GM12873 (cell line): Measurements from ENCODE around the gene CHIC2.

ENCODE experiments used
- CTCF ChIP-seq: IDR thresholded peaks from 2 replicates; pipeline ENCODE4 v1.5.1; 2012; ENCODE audit warnings: low read depth, mild to moderate bottlenecking, moderate library complexity, low read length, control low read depth; ENCODE audit not compliant: insufficient read depth; ENCODE audit errors: missing control alignments

The CHIC2 gene

GRCh38 chr4:54076673-54077072 is 12.3 kb upstream of the CHIC2 start:
- TF ChIP-seq CTCF: no peak

- TF ChIP-seq CTCF: no peak
These were observed 10.0 kb upstream of the CHIC2 start for GRCh38 chr4:54074381-54074780.

GRCh38 chr4:54073271-54073880 is 9.0 kb upstream of the CHIC2 start:
- TF ChIP-seq CTCF: no peak

GRCh38 chr4:54067166-54067565 is 2.8 kb upstream of the CHIC2 start:
- no peak for TF ChIP-seq CTCF

- no peak for TF ChIP-seq CTCF
These were observed 2.3 kb upstream of the CHIC2 start for GRCh38 chr4:54066718-54067129.

GRCh38 chr4:54066088-54066415 is 1.6 kb upstream of the CHIC2 start:
- no peak for TF ChIP-seq CTCF

- no peak for TF ChIP-seq CTCF
These were observed 1.1 kb upstream of the CHIC2 start for GRCh38 chr4:54065282-54066087.
